Suprapubic skin (tissue), 4 donors: ENCODE data around the gene RAP1A. TPM values are rescaled to one million over a fixed set of nuclear protein-coding genes. Genes with fewer than 3 reads are reported as not detected.

ENCODE experiments used
- DNase-seq, 2 donors: peaks; one replicate each; pipeline ENCODE4 v3.0.0-alpha.2; 2019; ENCODE audit warnings: low spot score in 2 of 2
- H3K27ac ChIP-seq: fragments of 200-600 bp; sonication (generic); one replicate; pipeline ENCODE4 v1.5.1; 2019
- H3K27me3 ChIP-seq: fragments of 200-600 bp; sonication (generic); one replicate; pipeline ENCODE4 v1.5.1; 2019
- H3K36me3 ChIP-seq: fragments of 200-600 bp; sonication (generic); one replicate; pipeline ENCODE4 v1.5.1; 2019
- H3K4me1 ChIP-seq: fragments of 200-600 bp; sonication (generic); one replicate; pipeline ENCODE4 v1.5.1; 2019
- H3K4me3 ChIP-seq: fragments of 200-600 bp; sonication (generic); one replicate; pipeline ENCODE4 v1.5.1; 2019; ENCODE audit warnings: mild to moderate bottlenecking
- H3K9me3 ChIP-seq: fragments of 200-600 bp; sonication (generic); one replicate; pipeline ENCODE4 v1.5.1; 2019
- CTCF ChIP-seq, 2 donors: fragments of 200-600 bp in 1 of 2; fragments of 450-650 bp in 1 of 2; sonication (generic) in 1 of 2; IDR thresholded peaks; one replicate each; pipeline ENCODE4 v1.5.1; 2016 to 2019; ENCODE audit warnings: antibody characterized with exemption in 2 of 2, mild to moderate bottlenecking in 1 of 2, moderate library complexity in 1 of 2
- EP300 ChIP-seq: sonication (generic); formaldehyde crosslinking; IDR thresholded peaks from one replicate; pipeline ENCODE4 v1.6.1; 2017; ENCODE audit warnings: antibody characterized with exemption
- POLR2A ChIP-seq, 2 donors: fragments of 450-650 bp; IDR thresholded peaks; one replicate each; pipeline ENCODE4 v1.6.1; 2017; ENCODE audit warnings: antibody characterized with exemption in 2 of 2, mild to moderate bottlenecking in 2 of 2, moderate library complexity in 2 of 2
- POLR2AphosphoS5 ChIP-seq, 3 donors: sonication (generic); formaldehyde crosslinking; IDR thresholded peaks; one replicate each; pipeline ENCODE4 v1.6.1; 2017; ENCODE audit warnings: antibody characterized with exemption in 3 of 3
- WGBS: methylation state at CpG from one replicate; pipeline ENCODE4 v1.1.5; 2018; 5-methylcytosine and 5-hydroxymethylcytosine counted together
- total RNA-seq, 4 donors: library from RNA; depleted of rRNA; stranded (reverse); fragments of >200 nt; gene quantifications; one replicate each; pipeline ENCODE4 v1.1.0, GENCODE V29; 2016

The RAP1A gene
- total RNA-seq, 4 donors from 2014 or later, result 31.0 to 38.4 (median 35.3) TPM

- H3K27me3 ChIP-seq, result no peaks in the 10 kb centered on the region
- H3K36me3 ChIP-seq, result peaks cover 3% of the 10 kb centered on the region
- peaks cover 49% of the 10 kb centered on the region for H3K4me1 ChIP-seq
- H3K27ac ChIP-seq, result peak overlapping the region; percentile 19
- WGBS, result 41% methylated on average over 10 of the region's 10 CpGs
- TF ChIP-seq CTCF (IDR thresholded peaks at IDR 0.05) (no peak), POLR2AphosphoS5 (IDR thresholded peaks at IDR 0.05) (no peak), EP300 (no peak), POLR2A (IDR thresholded peaks at IDR 0.05) (no peak)
- DNase-seq, result no peak
- no peaks in the 10 kb centered on the region for H3K9me3 ChIP-seq
- H3K4me3 ChIP-seq, result no peak overlapping the region
Measured at GRCh38 chr1:111720977-111721786, 101.6 kb downstream of the RAP1A start.

GRCh38 chr1:111723091-111723806, 103.7 kb downstream of the RAP1A start:
- H3K27ac ChIP-seq, result no peak overlapping the region
- H3K9me3 ChIP-seq, result no peaks in the 10 kb centered on the region
- no peak for TF ChIP-seq POLR2AphosphoS5 (IDR thresholded peaks at IDR 0.05)
- TF ChIP-seq CTCF (IDR thresholded peaks at IDR 0.05), result no peak
- no peak for TF ChIP-seq EP300
- TF ChIP-seq POLR2A (IDR thresholded peaks at IDR 0.05), result no peak
- WGBS, result 68% methylated on average over 7 of the region's 7 CpGs
- no peak for DNase-seq
- no peak overlapping the region for H3K4me3 ChIP-seq
- no peaks in the 10 kb centered on the region for H3K27me3 ChIP-seq
- peaks cover 17% of the 10 kb centered on the region for H3K36me3 ChIP-seq
- peaks cover 49% of the 10 kb centered on the region for H3K4me1 ChIP-seq

GRCh38 chr1:111723871-111724270, 104.3 kb downstream of the RAP1A start:
- no peak for DNase-seq
- WGBS, result 25% methylated on average over 1 of the region's 1 CpG
- H3K27me3 ChIP-seq, result no peaks in the 10 kb centered on the region
- H3K36me3 ChIP-seq, result peaks cover 17% of the 10 kb centered on the region
- H3K4me3 ChIP-seq, result no peak overlapping the region
- H3K4me1 ChIP-seq, result peaks cover 49% of the 10 kb centered on the region
- H3K9me3 ChIP-seq, result no peaks in the 10 kb centered on the region
- no peak for TF ChIP-seq CTCF (IDR thresholded peaks at IDR 0.05)
- TF ChIP-seq POLR2AphosphoS5 (IDR thresholded peaks at IDR 0.05), result no peak
- TF ChIP-seq POLR2A (IDR thresholded peaks at IDR 0.05), result no peak
- TF ChIP-seq EP300, result no peak
- no peak overlapping the region for H3K27ac ChIP-seq

- no peaks in the 10 kb centered on the region for H3K9me3 ChIP-seq
- no peak for DNase-seq
- H3K36me3 ChIP-seq, result peaks cover 17% of the 10 kb centered on the region
- H3K4me3 ChIP-seq, result no peak overlapping the region
- H3K27me3 ChIP-seq, result no peaks in the 10 kb centered on the region
- H3K27ac ChIP-seq, result no peak overlapping the region
- H3K4me1 ChIP-seq, result peaks cover 53% of the 10 kb centered on the region
- 42% methylated on average over 4 of the region's 5 CpGs for WGBS
- TF ChIP-seq POLR2A (IDR thresholded peaks at IDR 0.05) (no peak), CTCF (IDR thresholded peaks at IDR 0.05) (no peak), POLR2AphosphoS5 (IDR thresholded peaks at IDR 0.05) (no peak), EP300 (no peak)
Measured at GRCh38 chr1:111725192-111725591, 105.6 kb downstream of the RAP1A start.

GRCh38 chr1:111727056-111727455, 107.5 kb downstream of the RAP1A start:
- WGBS, result 87% methylated on average over 18 of the region's 18 CpGs
- H3K36me3 ChIP-seq, result peaks cover 17% of the 10 kb centered on the region

More at GRCh38 chr1:111727056-111727455, 107.5 kb downstream of the RAP1A start:
- Histone ChIP-seq H3K9me3 (no peaks in the 10 kb centered on the region), H3K27me3 (no peaks in the 10 kb centered on the region), H3K4me3 (no peak overlapping the region), H3K27ac (no peak overlapping the region), H3K4me1 (peaks cover 44% of the 10 kb centered on the region)
- no peak for DNase-seq
- no peak for TF ChIP-seq POLR2AphosphoS5 (IDR thresholded peaks at IDR 0.05)
- TF ChIP-seq POLR2A (IDR thresholded peaks at IDR 0.05), result no peak
- no peak for TF ChIP-seq EP300
- TF ChIP-seq CTCF (IDR thresholded peaks at IDR 0.05), result no peak
